Measurements from ENCODE around the gene HTR1D. TPM values are rescaled to one million over a fixed set of nuclear protein-coding genes. Genes with fewer than 3 reads are reported as not detected.

The HTR1D gene
- polyA plus RNA-seq, 4 donors, result 0.14 to 0.48 (median 0.29) TPM

GRCh38 chr1:23156940-23157339, 60.4 kb downstream of the HTR1D start:
- DNase-seq (ENCODE audit: low read depth in 4 of 4, low spot score in 2 of 4), result no peak

GRCh38 chr1:23152966-23153684, 64.2 kb downstream of the HTR1D start:
- DNase-seq (ENCODE audit: low read depth in 4 of 4, low spot score in 2 of 4), result no peak

- no peak for DNase-seq (ENCODE audit: low read depth in 4 of 4, low spot score in 2 of 4)
Observed at GRCh38 chr1:23150742-23151141, 66.6 kb downstream of the HTR1D start.

GRCh38 chr1:23150125-23150524, 67.2 kb downstream of the HTR1D start:
- no peak for DNase-seq (ENCODE audit: low read depth in 4 of 4, low spot score in 2 of 4)

- DNase-seq (ENCODE audit: low read depth in 4 of 4, low spot score in 2 of 4), result no peak
Observed at GRCh38 chr1:23149114-23149513, 68.2 kb downstream of the HTR1D start.

- DNase-seq (ENCODE audit: low read depth in 4 of 4, low spot score in 2 of 4), result no peak
Observed at GRCh38 chr1:23148084-23148483, 69.2 kb downstream of the HTR1D start.

Other genes with a start within 250 kb of the HTR1D start
- gene LACTBL1, start 244.6 kb downstream of the HTR1D start, polyA plus RNA-seq (ENCODE audit: insufficient read length in 4 of 4), result not detected
- under 1 TPM in 1 of 4 donors, not detected in 3; 0.49 TPM for gene TEX46, start 201.7 kb downstream of the HTR1D start, polyA plus RNA-seq (ENCODE audit: insufficient read length in 4 of 4)
- 100 to 1,000 TPM; 129 to 142 (median 135) TPM for gene KDM1A, start 198.0 kb downstream of the HTR1D start, polyA plus RNA-seq (ENCODE audit: insufficient read length in 4 of 4)
- 10 to 100 TPM; 30.7 to 35.7 (median 32.1) TPM for gene LUZP1, start 48.6 kb downstream of the HTR1D start, polyA plus RNA-seq (ENCODE audit: insufficient read length in 4 of 4)
- gene HNRNPR, start 126.8 kb upstream of the HTR1D start, polyA plus RNA-seq (ENCODE audit: insufficient read length in 4 of 4), result 100 to 1,000 TPM; 247 to 287 (median 255) TPM
- 10 to 100 TPM; 27.2 to 34.7 (median 32.2) TPM for gene ZNF436, start 152.3 kb upstream of the HTR1D start, polyA plus RNA-seq (ENCODE audit: insufficient read length in 4 of 4)
- gene TCEA3, start 207.2 kb upstream of the HTR1D start, polyA plus RNA-seq (ENCODE audit: insufficient read length in 4 of 4), result 10 to 100 TPM; 31.1 to 58.3 (median 47.5) TPM

Measured in left renal cortex interstitium (tissue), 4 donors.